Muscle of arm (tissue), 12 donors: ENCODE data around the gene KIRREL3. TPM values are rescaled to one million over a fixed set of nuclear protein-coding genes. Genes with fewer than 3 reads are reported as not detected.
A peak's percentile ranks its signal among the peaks of the same experiment; 100 is the strongest.
"Not testable (repeated sequence)": the region's sequence is repeated elsewhere in the genome, so short reads cannot be mapped to it uniquely, and the experiment has no call there.

Experiments
- DNase-seq: peaks from one replicate; pipeline ENCODE4 v3.0.0-alpha.2; 2013
- polyA plus RNA-seq, 12 donors: library from polyadenylated mRNA; unstranded; fragments of 120-200 nt; gene quantifications; one replicate each; pipeline ENCODE4 v1.2.1, GENCODE V29; 2013; ENCODE audit not compliant: insufficient read length in 12 of 12

KIRREL3 gene
- polyA plus RNA-seq, 12 donors, result 0.43 to 2.4 (median 1.0) TPM; not detected in 2

DNA sequence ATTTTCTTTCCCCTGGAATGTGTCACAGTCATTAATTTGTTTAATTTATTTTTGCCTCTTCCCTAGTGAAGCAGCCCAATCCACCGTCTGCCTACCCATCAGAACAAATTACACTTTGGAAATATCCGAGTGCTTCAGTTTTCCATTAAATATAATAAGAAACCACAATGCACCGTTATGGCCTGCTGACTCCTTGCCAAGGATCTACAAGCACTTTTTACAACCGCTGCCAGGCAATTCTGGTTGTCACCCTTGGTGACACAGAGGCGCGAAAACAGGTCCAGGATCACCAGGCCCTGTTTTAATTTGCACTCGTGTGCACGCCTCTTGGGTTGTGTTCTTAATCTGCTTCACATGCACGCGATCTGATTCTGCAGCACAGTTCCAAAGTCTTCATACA, 43.9 kb downstream of the KIRREL3 start:
- no peak for DNase-seq

DNA sequence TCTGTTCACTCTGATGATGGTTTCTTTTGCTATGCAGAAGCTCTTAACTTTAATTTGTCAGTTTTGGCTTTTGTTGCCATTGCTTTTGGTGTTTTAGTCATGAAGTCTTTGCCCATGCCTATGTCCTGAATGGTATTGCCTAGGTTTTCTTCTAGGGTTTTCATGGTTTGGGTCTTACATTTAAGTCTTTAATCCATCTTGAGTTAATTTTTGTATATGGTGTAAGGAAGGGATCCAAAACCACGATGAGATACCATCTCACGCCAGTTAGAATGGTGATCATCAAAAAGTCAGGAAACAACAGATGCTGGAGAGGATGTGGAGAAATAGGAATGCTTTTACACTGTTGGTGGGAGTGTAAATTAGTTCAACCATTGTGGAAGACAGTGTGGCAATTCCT, 48.0 kb downstream of the KIRREL3 start:
- not testable (repeated sequence) for DNase-seq

GRCh38 chr11:126951465-126951864, 49.1 kb downstream of the KIRREL3 start:
- no peak for DNase-seq

DNA sequence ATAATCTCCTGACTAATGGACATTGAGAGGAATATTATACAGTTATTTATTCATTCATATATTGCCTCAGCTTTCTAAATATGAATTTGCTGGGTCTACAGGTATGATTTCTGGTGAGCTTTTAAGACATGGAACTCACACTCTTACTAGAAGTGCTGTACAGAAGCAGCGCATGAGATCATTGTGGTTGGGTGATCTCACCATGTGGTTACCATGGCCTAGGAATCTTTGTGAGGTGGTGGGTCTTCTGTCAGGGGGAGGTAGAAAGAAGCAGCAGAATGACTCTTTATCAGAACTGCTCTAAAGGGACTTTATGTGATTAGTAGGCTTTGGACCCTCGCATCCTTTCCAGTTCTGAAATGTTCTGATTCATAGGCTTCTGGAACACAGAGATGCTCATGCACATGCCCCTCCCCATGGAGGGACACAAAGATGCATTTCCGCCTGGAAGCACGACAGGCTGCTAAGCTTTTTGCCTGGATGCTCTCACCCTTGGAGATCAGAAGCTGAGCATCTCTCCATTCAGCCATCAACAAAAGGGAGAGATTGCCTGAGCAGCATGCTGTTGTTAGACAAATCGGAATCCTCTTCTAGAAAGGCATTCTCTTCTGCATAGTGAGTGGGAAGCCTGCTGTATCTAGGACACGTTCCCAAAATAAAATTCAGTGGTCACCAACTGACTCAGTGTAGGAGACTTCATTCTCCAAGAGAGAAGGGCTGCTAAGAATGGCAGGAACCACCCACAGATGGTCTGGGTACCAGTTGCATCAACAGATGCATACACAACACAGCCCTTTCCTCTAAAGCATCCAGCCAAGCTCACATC, 51.3 kb downstream of the KIRREL3 start:
- DNase-seq, result no peak

- DNase-seq, result no peak
These were observed 52.0 kb downstream of the KIRREL3 start for GRCh38 chr11:126948563-126948962.

DNA sequence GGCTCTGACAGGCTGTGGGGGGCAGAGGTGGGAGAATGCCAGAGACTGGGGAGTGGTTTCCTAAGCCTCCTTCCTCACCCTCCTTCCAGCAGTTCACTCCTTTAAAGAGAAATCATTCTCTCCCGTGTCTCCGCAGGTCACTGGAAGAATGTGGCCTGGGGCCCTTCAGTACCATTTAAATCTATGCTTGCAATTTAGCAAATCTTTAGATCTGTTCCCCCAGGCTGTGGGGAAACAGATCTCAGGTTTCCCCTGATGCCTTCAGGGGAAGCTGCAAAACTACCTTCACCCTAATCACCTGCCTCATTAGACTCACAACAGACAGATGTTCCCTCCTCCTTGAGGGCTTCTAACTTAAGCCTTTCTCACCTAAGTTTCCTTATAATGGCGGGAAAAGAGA, 55.3 kb downstream of the KIRREL3 start:
- DNase-seq, result no peak

GRCh38 chr11:126943316-126943715, 57.3 kb downstream of the KIRREL3 start:
- DNase-seq, result no peak

DNA sequence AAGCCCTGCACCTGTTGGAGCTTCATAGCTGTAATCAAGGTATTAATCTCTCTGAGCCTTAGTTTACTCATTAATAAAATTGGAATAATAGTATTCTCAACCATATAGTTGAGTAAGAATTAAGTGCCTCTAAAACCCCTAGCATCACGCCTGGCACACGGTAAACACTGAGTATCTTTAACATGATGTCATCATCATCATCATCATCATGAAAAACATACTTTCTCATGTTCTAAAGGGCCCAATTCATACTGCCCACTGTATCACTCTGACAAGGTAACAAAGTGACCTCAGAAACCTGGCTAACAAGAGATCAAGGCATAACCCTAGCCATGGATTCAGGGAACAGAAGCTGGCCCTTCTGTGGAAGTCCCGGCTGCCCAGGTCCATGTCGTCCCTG, 58.4 kb downstream of the KIRREL3 start:
- DNase-seq, result no peak

GRCh38 chr11:126939552-126939951, 61.0 kb downstream of the KIRREL3 start:
- no peak for DNase-seq

- no peak for DNase-seq
These were observed 61.9 kb downstream of the KIRREL3 start for GRCh38 chr11:126938718-126939117.

DNA sequence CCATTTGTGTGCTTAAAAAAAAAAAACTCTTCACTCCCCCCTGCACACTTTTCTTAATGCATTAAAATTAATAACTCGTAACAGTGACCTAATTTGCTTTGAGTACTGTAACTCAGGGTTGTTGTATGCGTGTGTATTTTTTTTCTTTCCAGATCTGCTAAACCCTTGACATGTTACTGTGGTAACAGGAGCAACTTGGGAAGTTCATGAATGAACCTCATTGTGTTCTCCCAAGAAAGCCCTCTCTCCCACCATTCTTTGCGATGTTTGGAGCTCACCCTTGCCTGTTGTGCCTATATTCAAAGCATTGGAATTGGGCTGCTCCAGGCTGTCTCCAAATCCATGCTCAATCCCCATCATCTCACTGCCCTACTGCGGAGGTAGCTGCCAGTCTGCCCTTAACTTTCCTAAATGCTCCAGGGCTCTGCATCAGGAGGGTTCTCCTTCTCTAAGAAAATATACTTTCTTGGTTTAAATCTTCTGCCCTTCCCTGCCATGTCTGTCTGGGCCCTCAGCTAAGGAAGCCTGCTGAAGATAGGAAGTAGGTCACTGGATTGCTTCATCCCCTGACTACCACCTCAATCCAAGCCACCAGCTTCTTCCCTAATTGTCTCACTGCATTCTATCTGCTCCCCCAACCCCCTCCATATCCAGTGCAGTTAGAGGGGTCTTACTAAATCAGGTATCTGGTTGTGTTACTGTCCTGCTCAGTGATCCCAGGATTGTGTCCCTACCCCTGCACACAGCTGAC, 70.3 kb downstream of the KIRREL3 start:
- DNase-seq, result no peak

DNA sequence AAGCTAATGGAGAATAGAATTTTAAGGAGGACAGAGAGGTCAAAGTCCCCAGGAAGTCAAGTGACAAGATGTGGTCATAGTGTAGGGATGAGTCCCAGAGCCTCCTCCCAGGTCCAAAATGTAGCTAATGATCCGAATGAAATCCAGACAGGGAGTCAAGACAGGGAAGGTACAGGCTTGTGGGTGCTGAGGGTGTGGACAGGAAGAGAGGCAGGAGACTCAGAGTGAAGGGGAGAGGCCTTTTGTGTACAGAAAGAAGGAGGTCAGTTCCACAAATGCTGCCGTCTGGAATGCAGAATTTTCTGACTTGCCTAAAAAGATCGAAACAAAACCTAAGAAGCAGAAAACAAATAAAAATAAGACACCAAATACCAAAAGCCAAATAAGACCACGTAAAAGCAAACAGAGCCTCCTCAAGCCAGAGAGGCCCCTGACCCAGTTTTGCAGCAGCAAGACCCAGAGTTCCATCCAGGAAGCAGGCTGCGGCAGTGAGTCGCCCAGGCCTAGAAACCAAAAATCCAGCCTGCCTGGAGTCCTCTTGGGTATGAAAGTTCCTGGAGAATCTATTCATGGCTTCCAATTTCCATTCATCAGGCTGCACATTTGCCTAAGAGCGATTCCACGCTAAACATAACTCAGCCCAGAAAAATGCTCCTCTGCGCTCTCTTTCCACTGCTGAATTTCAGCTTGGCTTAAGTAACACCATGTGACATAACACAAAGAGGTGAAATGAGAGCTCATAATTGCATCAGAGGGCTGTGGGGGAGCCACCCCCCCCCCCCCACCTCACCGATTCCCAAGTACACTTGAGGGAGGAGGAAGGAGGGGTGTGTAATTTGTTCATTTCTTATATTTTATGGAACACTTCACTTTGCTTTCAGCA, 71.2 kb downstream of the KIRREL3 start:
- peak; percentile 47 for DNase-seq

DNA sequence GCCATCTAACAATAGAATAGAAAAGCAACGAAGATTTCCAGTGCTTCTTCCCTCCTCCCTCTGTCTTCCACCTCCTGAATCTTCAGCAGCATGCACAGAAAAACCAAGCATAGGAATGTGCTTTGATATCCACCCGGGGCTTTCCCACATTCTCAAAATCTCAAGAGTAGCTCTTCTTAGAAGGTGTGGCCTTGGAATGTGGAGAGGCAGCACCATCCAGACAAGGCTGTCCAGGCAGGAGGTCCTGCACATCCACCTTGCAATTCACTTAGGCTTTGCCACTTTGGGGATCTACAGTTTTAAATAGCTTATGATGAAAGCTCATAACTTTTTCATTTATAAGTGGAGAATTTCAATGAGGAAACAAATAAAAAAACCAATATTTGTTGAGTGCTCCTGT, 72.9 kb downstream of the KIRREL3 start:
- no peak for DNase-seq

DNA sequence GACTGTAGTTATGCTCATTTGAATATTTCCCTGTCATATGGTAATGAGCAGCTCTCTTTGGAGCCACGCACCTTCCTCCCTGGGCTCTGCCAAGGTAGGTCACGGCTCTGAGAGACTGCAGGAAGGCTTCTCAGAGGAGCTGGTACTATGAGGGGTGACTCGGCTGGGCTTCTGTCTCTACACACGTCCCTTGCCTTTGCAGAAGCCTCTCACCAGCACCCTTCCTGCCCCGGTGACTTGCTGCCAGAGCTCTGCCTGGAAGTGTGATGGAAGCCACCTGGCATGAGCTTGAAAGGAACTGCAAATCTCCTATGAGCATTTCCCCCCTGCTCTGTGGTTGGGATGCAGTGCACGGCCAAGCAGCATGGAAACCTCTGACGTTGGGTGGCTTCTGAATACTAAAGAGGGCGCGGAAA, 74.2 kb downstream of the KIRREL3 start:
- DNase-seq, result no peak

DNA sequence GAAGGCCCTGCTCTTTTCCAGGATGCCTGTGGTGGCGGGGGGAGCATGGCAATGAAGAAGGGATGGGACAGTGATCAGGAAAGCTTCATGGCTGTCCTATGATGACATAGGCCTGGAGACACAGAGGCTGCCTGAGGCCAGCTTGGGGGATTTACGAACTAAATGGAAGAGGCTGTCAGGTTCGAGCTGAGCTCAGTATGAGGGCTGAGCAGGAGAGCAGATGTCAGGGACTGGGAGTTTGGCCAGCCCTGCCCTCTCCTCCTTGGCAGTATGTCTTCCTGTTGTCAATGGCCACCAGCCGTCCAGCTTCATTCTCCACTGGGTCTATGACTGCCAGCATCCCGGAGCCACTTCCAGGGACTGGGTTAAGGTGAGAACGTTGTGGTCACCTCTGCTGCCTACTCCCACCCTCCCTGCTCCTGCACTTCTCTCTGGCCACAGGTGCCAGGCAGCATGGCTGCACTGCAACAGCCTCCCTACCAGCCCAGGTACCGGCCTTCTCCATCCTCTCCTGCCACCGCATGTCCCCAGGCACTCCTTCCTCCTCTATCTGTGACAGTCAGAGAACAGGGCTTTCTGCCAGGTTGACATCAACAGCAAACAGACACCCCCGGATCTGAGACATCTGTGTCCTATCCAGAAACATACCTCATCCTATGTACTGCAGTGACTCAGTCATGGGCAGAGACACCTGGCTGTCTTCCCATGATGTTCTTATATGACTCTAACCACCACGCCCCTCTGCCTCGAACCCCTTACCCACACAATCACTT, 75.1 kb downstream of the KIRREL3 start:
- no peak for DNase-seq

- no peak for DNase-seq
These were observed 76.1 kb downstream of the KIRREL3 start for GRCh38 chr11:126924376-126925040.

DNA sequence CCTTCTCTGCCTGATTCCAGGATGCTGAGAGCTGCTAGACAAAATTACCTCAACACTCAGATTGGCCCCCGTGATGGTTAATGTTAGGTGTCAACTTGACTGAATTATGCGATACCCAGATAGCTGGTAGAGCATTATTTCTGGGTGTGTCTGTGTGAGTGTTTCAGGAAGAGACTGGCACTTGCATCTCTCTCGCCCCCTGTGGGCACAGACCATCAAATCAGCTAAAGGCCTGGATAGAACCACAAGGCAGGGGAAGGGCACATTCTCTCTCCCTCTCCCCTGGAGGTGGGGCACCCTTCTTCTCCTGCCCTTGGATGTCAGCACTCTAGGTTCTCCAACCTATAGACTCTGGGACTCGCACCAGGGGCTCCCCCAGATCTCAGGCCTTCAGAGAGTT, 79.7 kb downstream of the KIRREL3 start:
- no peak for DNase-seq

- DNase-seq, result no peak
These were observed 81.3 kb downstream of the KIRREL3 start for GRCh38 chr11:126919147-126919823.

DNA sequence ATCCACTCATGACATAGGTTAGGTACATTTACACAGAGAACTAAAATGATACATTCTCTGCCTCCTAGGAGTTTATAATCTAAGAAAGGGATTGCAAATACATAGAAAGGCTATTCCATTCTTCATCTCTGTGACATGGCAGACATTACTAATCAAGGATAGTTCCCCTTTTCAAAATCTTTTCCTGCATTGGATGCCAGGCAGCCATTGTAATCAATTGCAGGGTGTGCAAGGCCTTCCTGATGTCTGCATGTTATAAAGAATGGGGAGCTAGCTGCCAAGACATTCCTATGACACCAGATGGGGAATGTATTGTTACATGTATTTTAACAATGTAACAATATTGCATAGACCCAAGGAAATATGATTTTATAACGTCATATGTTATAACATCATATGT, 82.0 kb downstream of the KIRREL3 start:
- DNase-seq, result no peak

DNA sequence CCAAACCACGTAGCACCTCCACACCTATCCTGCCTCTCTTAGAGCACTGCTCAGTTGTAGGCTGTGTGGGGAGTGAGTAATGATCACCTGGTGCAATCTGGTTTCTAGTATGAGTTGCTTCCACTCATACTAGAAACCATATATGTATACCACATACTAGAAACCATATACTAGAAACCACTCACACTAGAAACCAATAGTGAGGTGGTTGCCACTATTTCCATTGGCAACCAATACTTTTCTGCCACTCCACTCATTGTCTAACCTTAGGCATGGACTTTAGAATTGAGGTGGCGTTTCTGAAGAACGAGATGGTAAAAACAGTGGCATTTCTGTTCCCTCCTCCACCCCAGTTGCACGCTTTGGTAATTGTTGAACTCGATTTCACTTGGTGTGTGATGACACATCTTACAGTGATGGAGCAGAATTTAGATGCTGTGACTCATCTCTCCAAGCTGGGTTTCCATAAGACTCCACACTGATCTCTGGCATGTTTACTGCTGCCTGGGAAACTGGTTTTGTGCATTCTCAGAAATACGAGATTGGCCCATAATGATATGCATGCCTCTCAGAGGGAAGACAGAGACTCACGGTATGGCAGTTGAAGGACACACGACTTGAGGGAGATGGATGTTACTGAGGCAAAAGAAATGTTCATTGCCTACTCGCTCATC, 82.9 kb downstream of the KIRREL3 start:
- no peak for DNase-seq
